NCI-H2029 (cell line): Measurements from ENCODE around the gene PCDHGA11.
"Not testable (repeated sequence)": the region's sequence is repeated elsewhere in the genome, so short reads cannot be mapped to it uniquely, and the experiment has no call there.

Experiments
- DNase-seq: peaks from one replicate; lab custom pipeline; 2025; lab: John Stamatoyannopoulos, UW

Gene PCDHGA11

GRCh38 chr5:141398608-141399007 lies 22.2 kb upstream of the PCDHGA11 start:
- no peak for DNase-seq

- DNase-seq: no peak
These were observed 21.1 kb upstream of the PCDHGA11 start for GRCh38 chr5:141399555-141400258.

- DNase-seq: no peak
These were observed 18.2 kb upstream of the PCDHGA11 start, which contains the start of gene PCDHGA9 for GRCh38 chr5:141402553-141403243. Gene PCDHGA9 (plus strand): TSS chr5:141402778. CDS start chr5:141402953, 175 bp downstream.

GRCh38 chr5:141403387-141403786 lies 17.5 kb upstream of the PCDHGA11 start:
- DNase-seq: no peak

GRCh38 chr5:141407790-141408505 lies 12.9 kb upstream of the PCDHGA11 start, which contains the start of gene PCDHGB6:
Gene PCDHGB6 (plus strand): TSS chr5:141408021. CDS start chr5:141408203, 182 bp downstream.
- DNase-seq: not testable (repeated sequence)

- no peak for DNase-seq
These were observed 11.1 kb upstream of the PCDHGA11 start for GRCh38 chr5:141409598-141410306.

- DNase-seq: no peak
These were observed 9.3 kb upstream of the PCDHGA11 start for GRCh38 chr5:141411575-141411974.

- no peak for DNase-seq
These were observed 7.9 kb upstream of the PCDHGA11 start, which contains the start of gene PCDHGA10 for GRCh38 chr5:141412854-141413539. Gene PCDHGA10 (plus strand): TSS chr5:141412987. CDS start chr5:141413176, 189 bp downstream.

- no peak for DNase-seq
These were observed 7.2 kb upstream of the PCDHGA11 start for GRCh38 chr5:141413540-141414069.

- DNase-seq: not testable (repeated sequence)
These were observed 6.1 kb upstream of the PCDHGA11 start for GRCh38 chr5:141414548-141415274.

GRCh38 chr5:141415275-141415618 lies 5.6 kb upstream of the PCDHGA11 start:
- not testable (repeated sequence) for DNase-seq

GRCh38 chr5:141417494-141418172 lies 3.2 kb upstream of the PCDHGA11 start, which contains the start of gene PCDHGB7:
Gene PCDHGB7 (plus strand): TSS chr5:141417677. CDS start chr5:141417860, 183 bp downstream.
- not testable (repeated sequence) for DNase-seq

GRCh38 chr5:141419074-141419880 lies 1.6 kb upstream of the PCDHGA11 start:
- no peak for DNase-seq

GRCh38 chr5:141421489-141421855 lies 621 bp downstream of the PCDHGA11 start:
- DNase-seq: no peak

GRCh38 chr5:141422742-141423291 lies 2.0 kb downstream of the PCDHGA11 start:
- DNase-seq: no peak

GRCh38 chr5:141427783-141428426 lies 7.1 kb downstream of the PCDHGA11 start:
- DNase-seq: no peak

- DNase-seq: no peak
These were observed 9.7 kb downstream of the PCDHGA11 start, which contains the start of gene PCDHGA12 for GRCh38 chr5:141430332-141431113. Gene PCDHGA12 (plus strand): TSS chr5:141430507. CDS start chr5:141430760, 253 bp downstream.
